ENCODE data around the gene FAM81B. TPM values are rescaled to one million over a fixed set of nuclear protein-coding genes. Genes with fewer than 3 reads are reported as not detected.

The FAM81B gene
- total RNA-seq, 2 donors from 2014 or later: not detected

DNA sequence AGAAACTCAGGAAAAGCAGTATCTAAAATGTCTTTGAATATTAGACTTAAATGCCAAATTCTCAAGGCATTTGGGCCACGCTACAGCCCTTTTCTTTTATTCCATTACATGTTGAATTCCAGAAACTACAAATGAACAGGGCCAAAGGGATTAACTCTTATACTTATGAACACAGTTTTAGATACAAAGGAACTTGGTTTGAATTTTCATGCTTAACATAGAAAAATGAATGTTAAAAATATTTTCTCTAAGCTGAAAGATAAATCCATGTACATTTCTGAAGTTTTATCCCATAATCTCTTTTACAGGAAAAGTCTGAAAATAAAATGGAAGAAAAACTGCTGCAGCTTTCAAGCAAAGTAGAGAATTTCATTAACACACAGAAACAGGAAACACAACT lies 56.8 kb downstream of the FAM81B start:
- no peak for DNase-seq (ENCODE audit: low spot score)
- intact Hi-C loops (cut with DNase I): no loop called here

DNA sequence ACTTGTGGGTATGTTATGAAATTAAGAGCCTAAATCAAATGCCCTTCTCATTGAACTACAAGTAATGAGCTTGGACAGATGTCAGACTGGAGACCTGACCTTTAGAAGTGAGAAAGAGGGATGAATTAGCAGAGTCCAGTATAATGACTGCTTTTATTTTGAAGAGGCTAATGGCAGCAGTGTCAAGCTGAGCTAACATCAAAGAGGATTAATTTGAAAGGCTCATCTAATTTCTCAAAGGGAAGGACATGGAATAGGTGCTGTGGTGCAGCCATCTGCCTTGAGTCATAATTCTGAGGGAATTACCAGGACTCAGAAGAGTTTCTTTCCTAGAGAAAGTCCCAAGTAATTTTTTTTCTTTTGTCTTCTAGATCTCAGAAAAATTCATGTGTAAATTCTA lies 57.6 kb downstream of the FAM81B start:
- no peak for DNase-seq (ENCODE audit: low spot score)
- intact Hi-C loops (cut with DNase I): no loop called here

DNA sequence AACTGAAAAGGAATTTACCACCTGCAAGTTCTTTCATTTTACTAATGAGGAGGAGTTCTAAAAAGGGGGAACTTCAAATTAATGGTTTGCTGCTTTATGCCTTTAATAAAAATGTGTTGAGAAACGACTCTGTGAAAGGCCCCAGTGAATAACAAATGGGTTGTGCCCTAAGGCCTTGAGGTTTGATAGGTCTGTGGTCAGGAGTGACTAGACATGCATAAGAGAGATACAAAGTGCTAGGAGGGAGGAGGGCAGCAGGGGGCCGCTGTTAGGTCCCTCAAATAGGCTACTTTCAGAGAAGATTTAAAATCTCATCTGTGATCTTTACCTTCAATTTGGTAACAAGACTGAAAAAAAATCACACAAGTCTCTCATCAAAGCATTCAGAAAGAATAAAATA lies 58.3 kb downstream of the FAM81B start:
- intact Hi-C loops (cut with DNase I): no loop called here
- no peak for DNase-seq (ENCODE audit: low spot score)

- no peak for DNase-seq (ENCODE audit: low spot score)
- intact Hi-C loops (cut with DNase I): no loop called here
These were observed 63.4 kb downstream of the FAM81B start for GRCh38 chr5:95454536-95454935.

DNA sequence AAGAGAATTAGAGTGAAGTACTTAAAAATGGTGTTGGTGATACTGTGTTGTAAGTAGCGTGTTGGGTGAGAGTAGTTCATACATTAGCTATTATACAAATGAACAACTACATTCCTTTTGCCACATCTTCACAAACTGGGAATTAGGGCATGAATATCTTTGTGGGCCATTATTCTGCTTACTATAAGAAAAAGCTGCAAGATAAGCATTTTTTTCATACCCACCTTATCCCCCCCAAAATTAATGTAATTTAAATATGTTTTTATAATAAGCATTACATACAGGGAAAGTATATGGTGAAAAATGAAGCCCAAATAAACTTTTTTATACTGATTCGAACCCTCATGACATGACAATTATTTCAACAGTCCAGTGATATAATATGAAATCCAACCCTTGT lies 69.5 kb downstream of the FAM81B start:
- intact Hi-C loops (cut with DNase I): no loop called here
- no peak for DNase-seq (ENCODE audit: low spot score)

DNA sequence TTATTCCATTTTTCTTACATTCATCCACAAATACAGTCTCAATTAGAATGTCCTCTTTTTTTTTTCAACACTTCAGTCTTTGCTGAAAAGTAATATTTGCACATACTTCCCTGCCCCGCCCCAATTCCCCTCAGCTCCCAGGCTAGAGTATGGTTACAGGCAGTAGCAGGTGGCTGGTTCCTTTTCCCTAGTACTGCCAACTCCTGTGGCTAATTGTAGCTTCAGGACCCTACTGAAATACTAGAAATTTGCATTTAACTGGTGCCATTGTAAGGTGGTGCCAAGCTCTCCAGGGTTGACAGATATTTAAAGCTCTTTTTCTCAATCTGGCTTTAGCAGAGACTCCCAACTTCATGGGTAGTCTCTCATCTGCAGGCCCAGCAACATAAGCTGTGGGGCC lies 80.3 kb downstream of the FAM81B start:
- intact Hi-C loops (cut with DNase I): no loop called here

GRCh38 chr5:95471942-95472341 lies 80.8 kb downstream of the FAM81B start:
- intact Hi-C loops (cut with DNase I): no loop called here
- DNase-seq (ENCODE audit: low spot score): no peak

More for the DNA sequence above, 80.3 kb downstream of the FAM81B start:
- no peak for DNase-seq (ENCODE audit: low spot score)

GRCh38 chr5:95484421-95484820 lies 93.3 kb downstream of the FAM81B start:
- DNase-seq (ENCODE audit: low spot score): no peak
- intact Hi-C loops (cut with DNase I): no loop called here

- DNase-seq (ENCODE audit: low spot score): no peak
- intact Hi-C loops (cut with DNase I): loop anchor here in 1 of 2 donors (5.0 kb wide), 1 partner anchor 194 kb away; no protein-coding TSS in a partner anchor
These were observed 95.0 kb downstream of the FAM81B start for GRCh38 chr5:95486191-95486590.

DNA sequence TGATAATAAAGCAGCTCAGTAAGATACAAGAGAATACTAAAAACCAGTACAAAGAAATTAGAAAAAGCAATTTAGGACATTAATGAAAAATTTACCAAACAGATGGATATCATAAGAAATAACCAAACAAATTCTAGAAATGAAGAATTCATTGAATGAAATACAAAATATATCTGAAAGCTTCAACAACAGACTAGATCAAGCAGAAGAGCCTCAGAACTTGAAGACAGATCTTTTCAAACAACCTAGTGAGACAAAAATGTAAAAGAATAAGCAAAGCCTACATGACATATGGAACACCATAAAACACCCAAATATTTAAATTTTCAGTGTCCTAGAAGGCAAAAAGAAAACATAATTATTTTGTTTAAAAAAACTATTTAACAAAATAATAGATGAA lies 96.7 kb downstream of the FAM81B start:
- DNase-seq (ENCODE audit: low spot score): no peak
- intact Hi-C loops (cut with DNase I): loop anchor here in 1 of 2 donors (5.0 kb wide), 1 partner anchor 196 kb away; no protein-coding TSS in a partner anchor

Other genes starting within 250 kb of the FAM81B start
- 10 to 100 TPM; 23.8 to 38.9 TPM for gene MCTP1, start 106.3 kb upstream of the FAM81B start, total RNA-seq
- 10 to 100 TPM; 78.4 to 86.8 TPM for gene SKIC3, start 163.6 kb downstream of the FAM81B start, total RNA-seq
- 1 to 10 TPM; 4.1 to 4.6 TPM for gene ARSK, start 163.7 kb downstream of the FAM81B start, total RNA-seq
- under 1 TPM; 0.10 to 0.23 TPM for gene GPR150, start 228.7 kb downstream of the FAM81B start, total RNA-seq